Ishikawa (cell line): Measurements from ENCODE around the gene CLPX.

Experiments
- EGR1 ChIP-seq: IDR thresholded peaks from 2 replicates; pipeline ENCODE4 v1.6.1; 2012
- FOXM1 ChIP-seq: IDR thresholded peaks from 2 replicates; pipeline ENCODE4 v1.6.1; 2012; ENCODE audit warnings: low read depth, borderline replicate concordance
- RAD21 ChIP-seq: IDR thresholded peaks from 2 replicates; pipeline ENCODE4 v1.6.1; 2012; ENCODE audit warnings: low read depth
- TEAD4 ChIP-seq: IDR thresholded peaks from 2 replicates; pipeline ENCODE4 v1.6.1; 2012
- YY1 ChIP-seq: IDR thresholded peaks from 2 replicates; pipeline ENCODE4 v1.6.1; 2012; ENCODE audit warnings: low read depth
- TF ChIP-seq, protein P1 (sequence below): IDR thresholded peaks from 2 replicates; pipeline ENCODE4 v1.6.1; 2012

DNA sequence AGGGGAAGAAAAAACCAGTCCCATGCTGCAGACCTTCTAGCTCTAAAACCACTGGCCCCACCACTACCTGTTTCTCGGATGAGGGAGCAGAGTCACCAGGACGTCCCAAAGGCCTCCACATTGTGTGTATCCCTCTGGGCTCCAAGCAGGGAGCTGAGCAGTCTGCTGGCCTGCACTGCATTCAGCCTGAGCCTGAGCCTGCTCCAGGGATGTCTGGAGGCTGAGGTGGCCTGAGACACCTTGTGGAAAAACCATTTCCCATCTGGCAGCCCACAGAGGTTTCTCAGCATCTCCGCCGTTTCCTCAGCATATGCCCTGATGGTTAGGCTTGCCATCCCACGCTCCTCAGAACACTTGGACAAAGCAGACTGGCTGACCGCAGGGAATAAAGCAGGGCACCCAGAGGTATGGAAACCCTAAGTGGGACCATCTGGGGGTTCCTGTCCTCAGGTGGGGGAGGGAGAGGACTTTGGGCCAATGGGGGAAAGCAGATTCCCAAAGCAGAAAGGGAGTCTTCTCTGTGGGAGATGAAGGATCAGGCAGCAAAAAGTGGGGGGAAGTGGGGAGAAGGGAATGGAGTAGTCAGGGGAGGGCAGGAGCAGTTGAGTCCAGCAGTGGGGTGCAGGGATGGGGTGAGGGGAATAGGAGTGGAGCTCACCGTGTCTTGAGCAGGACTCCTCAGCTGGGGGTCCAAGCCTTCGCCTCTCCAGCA lies 25.8 kb upstream of the CLPX start, which contains the start of gene CILP:
- TF ChIP-seq, protein P1, sequence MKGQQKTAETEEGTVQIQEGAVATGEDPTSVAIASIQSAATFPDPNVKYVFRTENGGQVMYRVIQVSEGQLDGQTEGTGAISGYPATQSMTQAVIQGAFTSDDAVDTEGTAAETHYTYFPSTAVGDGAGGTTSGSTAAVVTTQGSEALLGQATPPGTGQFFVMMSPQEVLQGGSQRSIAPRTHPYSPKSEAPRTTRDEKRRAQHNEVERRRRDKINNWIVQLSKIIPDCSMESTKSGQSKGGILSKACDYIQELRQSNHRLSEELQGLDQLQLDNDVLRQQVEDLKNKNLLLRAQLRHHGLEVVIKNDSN = no peak
- TF ChIP-seq RAD21 = no peak
- no peak for TF ChIP-seq FOXM1
- no peak for TF ChIP-seq EGR1
- no peak for TF ChIP-seq YY1
- no peak for TF ChIP-seq TEAD4
